Right atrium auricular region (tissue), 2 donors: ENCODE data around the gene ENPP1. TPM values are rescaled to one million over a fixed set of nuclear protein-coding genes. Genes with fewer than 3 reads are reported as not detected.

Source experiments
- DNase-seq: peaks from one replicate; pipeline ENCODE4 v3.0.0-alpha.2; 2019; ENCODE audit warnings: low spot score
- H3K27ac ChIP-seq, 2 donors: fragments of 200-600 bp; sonication (generic); 1 replicate in 1 of 2; 2 replicates in 1 of 2; pipeline ENCODE4 v1.5.1; 2016 to 2019
- H3K27me3 ChIP-seq, 2 donors: fragments of 200-600 bp; sonication (generic); one replicate each; pipeline versions ENCODE4 v1.5.1 to v1.6.0; 2017 to 2019
- H3K36me3 ChIP-seq: fragments of 200-600 bp; sonication (generic); one replicate; pipeline ENCODE4 v1.5.1; 2016
- H3K4me1 ChIP-seq, 2 donors: fragments of 200-600 bp; sonication (generic); one replicate each; pipeline versions ENCODE4 v1.5.1 to v1.6.0; 2017 to 2019
- H3K4me3 ChIP-seq, 2 donors: fragments of 200-600 bp; sonication (generic); 1 replicate in 1 of 2; 2 replicates in 1 of 2; pipeline ENCODE4 v1.5.1; 2017 to 2019; ENCODE audit warnings: mild to moderate bottlenecking in 1 of 2, moderate library complexity in 1 of 2
- H3K9me3 ChIP-seq, 2 donors: fragments of 200-600 bp; sonication (generic); one replicate each; pipeline ENCODE4 v1.5.1; 2019
- CTCF ChIP-seq, 2 donors: fragments of 200-600 bp; sonication (generic); IDR thresholded peaks; one replicate each; pipeline ENCODE4 v1.5.1; 2019; ENCODE audit warnings: antibody characterized with exemption in 2 of 2
- total RNA-seq, 2 donors: library from RNA; depleted of rRNA; stranded (reverse); fragments of >200 nt; gene quantifications; one replicate each; pipeline ENCODE4 v1.1.0, GENCODE V29; 2016

Gene ENPP1
- total RNA-seq, 2 donors from 2014 or later, result 3.4 to 5.5 TPM

- no peaks in the 10 kb centered on the region for H3K27me3 ChIP-seq
- no peak for DNase-seq
- H3K9me3 ChIP-seq, result no peaks in the 10 kb centered on the region
- no peak for TF ChIP-seq CTCF (IDR thresholded peaks at IDR 0.05)
- no peaks in the 10 kb centered on the region for H3K4me1 ChIP-seq
- H3K27ac ChIP-seq, result no peak overlapping the region
- H3K36me3 ChIP-seq, result no peaks in the 10 kb centered on the region
- H3K4me3 ChIP-seq, result no peak overlapping the region
Measured at GRCh38 chr6:131875647-131876046, 67.8 kb downstream of the ENPP1 start.

GRCh38 chr6:131876545-131876944, 68.7 kb downstream of the ENPP1 start:
- H3K27me3 ChIP-seq, result no peaks in the 10 kb centered on the region
- H3K27ac ChIP-seq, result no peak overlapping the region
- H3K36me3 ChIP-seq, result no peaks in the 10 kb centered on the region
- no peak overlapping the region for H3K4me3 ChIP-seq
- TF ChIP-seq CTCF (IDR thresholded peaks at IDR 0.05), result no peak
- no peaks in the 10 kb centered on the region for H3K4me1 ChIP-seq
- no peak for DNase-seq
- no peaks in the 10 kb centered on the region for H3K9me3 ChIP-seq

- no peak for TF ChIP-seq CTCF (IDR thresholded peaks at IDR 0.05)
- H3K27me3 ChIP-seq, result no peaks in the 10 kb centered on the region
- H3K27ac ChIP-seq, result no peak overlapping the region
- no peaks in the 10 kb centered on the region for H3K36me3 ChIP-seq
- H3K4me3 ChIP-seq, result no peak overlapping the region
- no peaks in the 10 kb centered on the region for H3K4me1 ChIP-seq
- DNase-seq, result no peak
- H3K9me3 ChIP-seq, result no peaks in the 10 kb centered on the region
Measured at GRCh38 chr6:131877999-131878789, 70.4 kb downstream of the ENPP1 start.

GRCh38 chr6:131883016-131883415, 75.2 kb downstream of the ENPP1 start:
- no peak overlapping the region for H3K4me3 ChIP-seq
- TF ChIP-seq CTCF (IDR thresholded peaks at IDR 0.05), result no peak
- DNase-seq, result no peak
- no peaks in the 10 kb centered on the region for H3K4me1 ChIP-seq
- no peaks in the 10 kb centered on the region for H3K27me3 ChIP-seq
- no peaks in the 10 kb centered on the region for H3K9me3 ChIP-seq
- H3K36me3 ChIP-seq, result no peaks in the 10 kb centered on the region
- no peak overlapping the region for H3K27ac ChIP-seq

- H3K27ac ChIP-seq, result no peak overlapping the region
- TF ChIP-seq CTCF (IDR thresholded peaks at IDR 0.05), result no peak
Measured at GRCh38 chr6:131885237-131885636, 77.4 kb downstream of the ENPP1 start.

GRCh38 chr6:131886517-131886916, 78.7 kb downstream of the ENPP1 start:
- TF ChIP-seq CTCF (IDR thresholded peaks at IDR 0.05), result no peak
- H3K9me3 ChIP-seq, result no peaks in the 10 kb centered on the region

More at GRCh38 chr6:131885237-131885636, 77.4 kb downstream of the ENPP1 start:
- no peak overlapping the region for H3K4me3 ChIP-seq
- no peaks in the 10 kb centered on the region for H3K27me3 ChIP-seq
- H3K36me3 ChIP-seq, result no peaks in the 10 kb centered on the region
- no peaks in the 10 kb centered on the region for H3K4me1 ChIP-seq
- H3K9me3 ChIP-seq, result no peaks in the 10 kb centered on the region
- DNase-seq, result no peak

More at GRCh38 chr6:131886517-131886916, 78.7 kb downstream of the ENPP1 start:
- Histone ChIP-seq H3K36me3 (no peaks in the 10 kb centered on the region), H3K27ac (no peak overlapping the region), H3K27me3 (no peaks in the 10 kb centered on the region), H3K4me3 (no peak overlapping the region), H3K4me1 (no peaks in the 10 kb centered on the region)
- DNase-seq, result no peak
